SH-SY5Y (cell line): Measurements from ENCODE around the gene ARHGAP26.

Experiments used
- GATA2 ChIP-seq: IDR thresholded peaks from 2 replicates; pipeline ENCODE4 v1.6.1; 2011; ENCODE audit warnings: mild to moderate bottlenecking, low read depth, low read length
- GATA3 ChIP-seq: IDR thresholded peaks from 2 replicates; pipeline ENCODE4 v1.6.1; 2011; ENCODE audit warnings: low read depth, mild to moderate bottlenecking, low read length, moderate library complexity

ARHGAP26 gene

DNA sequence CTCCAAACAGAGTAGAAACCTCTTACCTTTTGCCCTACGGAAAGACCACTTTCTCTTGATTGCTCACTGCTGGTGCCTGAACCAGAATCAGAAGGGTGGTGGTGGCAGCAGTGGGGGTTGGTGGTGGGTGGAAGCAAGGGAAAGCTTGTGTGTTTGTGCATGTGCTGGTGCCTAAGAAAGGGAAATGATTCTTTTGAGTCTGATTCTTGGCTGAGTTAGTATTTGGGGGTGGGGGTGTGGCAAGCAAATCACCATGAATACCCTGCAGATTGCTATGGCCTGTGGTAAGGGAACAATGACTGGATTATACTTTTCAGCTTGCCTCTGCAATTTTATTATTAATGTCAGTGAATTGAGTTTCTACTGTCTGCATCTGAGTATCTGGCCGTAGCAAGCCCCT lies 106.6 kb downstream of the ARHGAP26 start:
- no peak for TF ChIP-seq GATA2

DNA sequence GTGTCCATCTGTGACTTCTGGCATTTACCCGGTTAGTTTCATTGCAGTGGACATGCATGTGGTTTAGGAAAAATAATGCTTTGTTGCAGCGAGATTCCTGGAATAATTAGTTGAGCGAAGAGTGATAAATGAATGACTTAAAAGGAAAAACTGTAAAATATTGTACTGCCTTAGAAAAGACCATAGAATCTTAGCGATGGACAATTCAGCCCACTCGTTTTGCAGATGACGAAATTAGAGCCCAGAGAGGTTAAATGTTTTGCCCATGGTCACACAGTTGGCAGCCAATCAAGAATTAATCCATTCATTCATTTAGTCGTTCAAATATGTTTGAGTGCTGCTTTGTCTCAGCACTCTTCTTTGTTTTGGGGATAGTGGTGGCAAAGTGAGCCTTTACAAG lies 107.9 kb downstream of the ARHGAP26 start:
- no peak for TF ChIP-seq GATA2
- no peak for TF ChIP-seq GATA3

DNA sequence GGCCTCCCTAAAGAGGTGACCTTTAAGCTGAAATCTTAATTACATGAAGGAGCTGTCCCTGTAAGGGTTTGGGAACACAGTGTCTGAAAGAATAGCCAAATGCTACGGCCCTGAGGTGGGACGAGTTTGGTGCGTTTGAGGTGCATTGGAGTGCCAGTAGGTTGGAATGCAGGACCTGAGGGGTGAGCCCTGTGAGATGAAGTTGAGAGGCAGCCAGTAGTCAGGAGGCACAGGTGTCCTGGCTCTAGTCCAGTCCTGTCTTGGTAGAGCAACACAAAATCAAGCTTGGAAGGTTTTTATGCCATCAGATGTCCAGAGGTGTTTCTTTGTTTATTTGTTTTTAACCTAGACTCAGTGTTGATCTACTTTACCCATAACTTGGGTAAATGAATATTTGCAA lies 108.5 kb downstream of the ARHGAP26 start:
- TF ChIP-seq GATA2 (no peak), GATA3 (no peak)

DNA sequence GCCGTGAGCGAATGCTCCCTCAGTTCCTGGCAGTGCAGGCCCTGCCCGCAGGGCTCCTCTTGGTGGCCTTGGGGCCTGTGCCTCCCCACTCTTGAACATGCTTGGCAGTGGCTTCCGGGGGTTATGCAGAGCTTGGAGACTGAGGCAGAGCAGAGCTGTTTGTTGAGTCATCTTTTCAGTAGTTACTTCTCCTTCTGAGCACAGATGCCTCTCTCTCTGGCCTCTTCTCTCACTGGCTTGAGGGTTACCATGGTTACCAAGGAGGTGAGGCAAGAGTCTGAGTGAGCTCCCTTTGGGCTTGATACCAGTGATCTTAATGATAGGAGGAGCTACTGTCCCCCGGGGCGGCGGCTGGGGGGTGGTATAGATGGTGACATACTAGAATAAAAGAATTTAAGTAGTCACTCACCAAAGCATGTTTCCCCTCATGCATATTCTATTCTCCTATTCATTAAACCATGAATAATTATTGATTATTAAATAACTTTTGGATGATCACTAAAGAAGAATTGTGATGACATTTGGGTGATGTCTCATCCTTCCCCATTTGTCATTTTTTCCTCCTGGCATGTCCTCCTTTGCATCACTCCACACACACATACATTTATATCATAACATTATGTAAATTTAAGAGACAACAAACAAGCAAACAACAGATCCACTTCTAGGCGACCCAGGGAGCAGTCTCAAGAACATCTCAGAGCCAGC lies 111.1 kb downstream of the ARHGAP26 start:
- TF ChIP-seq GATA3 (no peak), GATA2 (no peak)

DNA sequence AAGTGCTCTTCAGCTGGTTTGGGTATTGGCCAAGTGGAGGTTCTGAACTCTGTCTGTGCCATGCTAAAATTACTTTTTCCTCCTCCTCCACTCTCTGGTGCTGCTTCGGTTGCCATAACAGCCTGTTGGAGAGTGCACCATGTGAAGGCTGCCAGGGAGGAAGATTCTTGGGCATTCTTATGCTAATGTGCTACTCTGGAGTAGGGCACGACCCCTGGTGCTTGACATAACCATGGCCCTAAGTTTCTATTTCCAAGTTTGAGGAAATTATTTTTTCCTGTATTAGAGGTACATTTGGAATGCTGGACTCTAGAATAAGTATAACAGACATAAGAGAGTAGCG lies 111.6 kb downstream of the ARHGAP26 start:
- TF ChIP-seq GATA3 (no peak), GATA2 (no peak)

DNA sequence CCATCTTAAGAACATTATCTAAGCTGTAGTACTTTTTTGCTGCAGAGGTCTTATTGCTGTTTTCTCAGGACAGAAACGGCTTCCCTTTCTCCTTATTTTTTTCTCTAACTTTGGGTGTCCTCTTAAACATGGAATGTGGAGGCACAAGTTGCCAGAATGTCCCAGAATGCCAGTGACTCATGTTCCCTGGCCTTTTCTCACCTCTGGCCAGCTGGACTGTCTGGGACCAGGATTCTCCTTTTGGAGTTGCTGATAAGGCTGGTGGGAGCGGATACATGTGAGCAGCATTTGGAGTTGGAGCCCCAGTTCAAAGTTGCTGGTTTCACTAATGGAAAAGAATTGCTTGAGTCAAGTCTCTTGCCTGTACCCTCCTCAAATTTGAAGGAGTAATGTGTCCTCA lies 112.8 kb downstream of the ARHGAP26 start:
- TF ChIP-seq GATA2 (no peak), GATA3 (no peak)

DNA sequence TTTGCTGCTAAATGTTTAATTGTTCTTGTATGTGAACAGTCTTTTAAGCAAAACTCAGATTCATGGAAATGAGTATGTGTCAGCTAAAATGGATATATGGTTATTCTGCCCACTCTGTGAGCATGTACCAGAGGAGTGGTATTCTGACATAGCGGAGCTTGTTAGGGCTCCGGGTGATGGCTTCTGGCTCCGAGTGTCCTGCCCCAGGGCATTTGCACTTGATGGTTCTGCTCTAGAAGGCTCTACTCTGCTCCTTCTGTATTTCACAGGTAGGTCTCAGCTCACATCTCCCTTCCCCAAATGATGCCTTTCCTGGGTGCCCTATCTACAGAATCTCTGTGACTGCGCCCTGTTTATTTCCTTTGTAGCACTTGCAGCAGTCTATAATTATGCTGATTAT lies 113.3 kb downstream of the ARHGAP26 start:
- TF ChIP-seq GATA3: no peak
- TF ChIP-seq GATA2: no peak

DNA sequence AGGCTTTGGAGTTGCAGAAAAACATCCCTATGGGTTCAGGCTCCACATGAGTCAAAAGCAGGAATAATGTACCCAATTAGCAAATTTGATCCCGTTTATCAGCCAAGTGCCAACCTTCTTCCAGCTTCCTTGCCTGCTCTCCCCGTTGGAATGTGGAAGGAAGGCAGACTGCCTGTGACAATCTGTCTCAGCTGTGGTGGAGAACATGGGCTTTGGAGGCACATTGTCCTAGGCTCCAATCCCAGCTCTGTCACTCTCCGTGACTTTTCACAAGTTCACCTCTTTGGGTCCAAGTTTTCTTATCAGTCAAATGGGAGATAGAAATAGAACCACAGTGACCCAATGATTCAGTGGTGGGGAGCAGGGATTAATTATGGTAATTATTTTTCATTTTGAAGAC lies 113.9 kb downstream of the ARHGAP26 start:
- no peak for TF ChIP-seq GATA3

DNA sequence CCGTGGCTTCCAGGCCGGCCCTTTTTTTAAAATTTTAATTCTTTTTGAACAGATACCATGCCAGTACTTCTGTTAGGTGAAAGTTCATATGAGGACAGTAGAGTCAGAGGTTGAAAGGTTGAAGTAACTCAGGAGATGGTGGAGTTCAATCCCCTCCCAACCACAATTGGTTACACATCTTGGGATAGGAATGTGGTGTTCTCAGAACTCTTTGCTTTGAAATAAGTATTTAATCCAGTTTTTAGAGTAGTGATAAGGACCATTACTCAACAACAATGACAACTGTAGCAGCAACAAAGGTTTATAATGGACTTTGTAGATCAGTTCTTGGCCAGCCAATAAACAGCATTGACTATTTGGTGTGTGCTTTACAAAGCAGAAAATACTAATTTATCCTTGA lies 116.0 kb downstream of the ARHGAP26 start:
- no peak for TF ChIP-seq GATA3
- TF ChIP-seq GATA2: no peak

DNA sequence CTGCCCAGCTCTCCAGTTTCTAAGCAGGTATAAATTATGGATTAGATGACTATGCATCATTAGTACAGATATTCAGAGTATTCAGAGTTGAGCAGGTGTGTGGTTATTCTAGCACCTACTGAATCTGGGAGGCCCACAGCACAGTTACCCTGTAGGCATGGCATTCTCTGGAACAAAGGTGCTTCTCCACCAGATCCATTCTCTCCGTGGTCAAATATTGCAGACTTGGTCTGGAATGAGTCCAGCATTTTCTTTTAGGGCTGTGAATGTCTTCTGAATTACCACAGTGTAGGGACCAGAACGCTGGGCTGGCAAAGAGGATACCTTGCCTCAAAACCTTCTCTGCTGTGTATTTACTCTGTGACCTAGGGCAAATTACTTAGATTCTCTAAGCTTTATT lies 116.8 kb downstream of the ARHGAP26 start:
- TF ChIP-seq GATA3: no peak
- TF ChIP-seq GATA2: no peak

DNA sequence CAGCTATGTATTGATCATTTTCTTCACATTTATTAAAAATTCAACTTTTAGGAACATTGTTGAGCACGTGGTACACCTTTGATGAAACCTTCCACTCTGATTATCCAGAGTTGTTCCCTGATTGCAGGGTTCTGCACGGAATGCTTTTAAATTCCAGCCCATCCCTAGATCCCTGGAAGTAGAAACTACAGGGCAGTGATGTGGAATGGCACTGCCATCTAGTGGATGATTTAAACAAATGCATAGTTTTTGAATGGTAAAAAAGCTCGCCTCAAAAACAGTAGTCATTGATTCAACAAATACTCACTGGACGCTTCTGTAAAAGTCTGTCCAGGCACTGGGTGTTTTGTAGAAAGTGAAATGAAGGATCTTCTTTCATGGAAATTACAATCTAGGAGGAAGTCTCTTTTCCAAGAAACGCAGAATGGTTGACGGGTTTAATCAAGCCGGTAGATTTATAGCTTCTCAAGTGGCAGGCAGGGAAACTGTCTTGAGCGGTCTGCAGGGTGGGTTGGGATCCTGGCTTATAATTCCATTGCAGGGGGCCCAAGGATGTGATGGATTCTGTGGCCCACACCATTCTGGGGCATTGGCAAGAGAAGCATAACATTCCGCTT lies 118.4 kb downstream of the ARHGAP26 start:
- TF ChIP-seq GATA2: no peak
- TF ChIP-seq GATA3: no peak

DNA sequence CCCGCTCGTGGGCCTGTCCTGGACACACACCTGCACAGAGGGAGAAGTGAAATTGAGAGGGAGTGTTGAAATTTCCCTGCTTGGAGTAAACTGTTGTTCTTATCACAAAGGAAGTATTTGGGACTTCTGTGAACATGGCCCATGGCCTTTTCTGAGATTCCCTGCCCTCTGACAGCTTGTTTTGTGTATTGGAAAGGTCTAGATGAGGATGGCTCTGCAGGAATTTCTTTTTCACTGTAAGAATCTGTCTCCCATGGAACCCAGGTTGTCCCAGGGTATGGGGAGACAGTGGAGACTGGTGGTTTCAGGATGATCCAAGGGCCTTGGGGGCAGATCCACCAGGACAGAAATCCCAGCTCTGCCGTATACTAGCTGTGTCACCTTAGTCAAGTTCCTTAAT lies 121.8 kb downstream of the ARHGAP26 start:
- TF ChIP-seq GATA2 (no peak), GATA3 (no peak)

DNA sequence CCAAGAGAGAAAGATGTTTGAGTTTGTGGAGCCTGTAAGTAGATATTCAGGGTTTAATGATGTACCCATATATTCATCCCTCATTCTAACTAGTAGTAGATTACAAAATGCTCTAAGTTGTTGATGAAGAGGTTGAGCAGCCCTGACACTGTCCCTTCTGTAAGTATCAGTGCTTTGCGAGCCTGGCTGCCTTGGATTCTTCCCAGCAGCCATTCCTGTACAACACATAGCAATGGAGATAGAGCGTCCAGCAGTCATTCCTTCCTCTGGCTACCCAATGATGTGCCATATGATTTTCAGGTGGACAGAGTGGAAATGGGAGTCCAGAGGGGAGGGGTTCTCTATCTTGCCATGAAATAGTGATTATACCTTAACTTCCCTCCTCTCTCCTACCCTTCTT lies 124.1 kb downstream of the ARHGAP26 start:
- TF ChIP-seq GATA3 (no peak), GATA2 (no peak)

DNA sequence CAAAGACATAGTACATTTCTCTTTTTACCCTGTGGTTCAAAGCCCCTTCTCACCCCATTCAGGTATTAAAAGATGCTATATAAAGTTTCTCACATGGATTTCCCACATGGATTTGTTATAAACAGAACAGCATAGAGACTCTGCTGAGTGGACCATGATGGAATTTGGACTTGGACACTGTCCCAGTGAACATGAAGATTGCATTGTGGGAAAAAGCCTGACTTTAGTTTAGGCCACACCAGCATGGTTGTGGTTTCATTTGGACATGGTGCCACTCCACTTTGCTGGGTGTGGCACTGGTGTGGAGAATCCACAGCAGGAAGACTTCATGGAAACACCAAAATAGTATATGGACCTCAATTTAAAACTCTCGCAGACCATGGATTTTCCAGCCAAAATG lies 124.6 kb downstream of the ARHGAP26 start:
- TF ChIP-seq GATA2 (no peak), GATA3 (no peak)

DNA sequence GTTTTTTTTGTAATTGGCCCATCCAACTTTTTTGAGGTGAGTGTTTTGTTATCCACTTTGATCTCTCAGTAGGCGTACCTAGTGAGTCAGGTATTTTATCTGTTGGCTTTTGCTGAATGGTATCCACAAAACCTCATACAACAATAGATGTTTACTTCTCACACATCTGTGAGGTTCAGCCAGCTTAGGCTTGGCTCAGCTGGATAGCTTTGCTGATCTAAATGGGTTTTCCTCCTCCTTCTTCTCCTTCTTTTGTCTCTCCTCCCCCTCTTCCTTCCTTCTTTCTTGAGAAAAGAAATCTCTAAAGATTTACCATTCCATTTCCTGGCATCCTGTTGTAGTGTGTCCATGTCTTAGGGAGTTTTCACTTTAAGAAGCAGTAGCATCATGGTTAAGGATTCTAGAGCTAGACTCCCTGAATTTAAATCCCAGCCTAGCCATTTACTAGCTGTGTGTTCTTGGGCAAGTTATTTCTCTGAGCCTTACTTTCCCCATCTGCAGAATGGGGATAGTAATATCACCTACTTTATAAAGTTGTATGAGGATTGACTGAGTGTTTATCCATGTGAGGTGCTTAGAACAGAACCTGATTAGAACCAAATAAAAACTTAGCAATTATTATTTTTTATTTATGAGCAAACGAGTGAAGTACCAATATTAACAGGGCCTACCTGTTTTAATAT lies 126.3 kb downstream of the ARHGAP26 start:
- TF ChIP-seq GATA3: no peak
- TF ChIP-seq GATA2: no peak
